WTC11 (cell line): ENCODE results near the gene ACBD4. TPM values are rescaled to one million over a fixed set of nuclear protein-coding genes. Genes with fewer than 3 reads are reported as not detected.
A peak's percentile ranks its signal among the peaks of the same experiment; 100 is the strongest.

ENCODE experiments used
- ATAC-seq: fragments of 200-7000 bp; cut with Tn5 transposase; 2 replicates; pipeline ENCODE4 v1.10.0; 2021; ENCODE audit warnings: mild to moderate bottlenecking, moderate library complexity
- CTCF ChIA-PET: fragments of 300-600 bp; sonication (Branson Sonifier 250); formaldehyde crosslinking; loops from one replicate; lab custom pipeline; 2021; ENCODE audit warnings: antibody characterized with exemption; lab: Charles Lee
- POLR2A ChIA-PET: fragments of 350-600 bp; sonication (Branson Sonifier 250); formaldehyde crosslinking; loops from one replicate; lab custom pipeline; 2021; ENCODE audit warnings: antibody characterized with exemption; lab: Charles Lee
- DNase-seq: peaks from one replicate; pipeline ENCODE4 v3.0.0; 2021; ENCODE audit warnings: low spot score
- H3K27ac Mint-ChIP-seq: 2 replicates; pipeline ENCODE4 v1.8.0; 2021; ENCODE audit warnings: mixed read lengths
- H3K27me3 Mint-ChIP-seq: 2 replicates; pipeline ENCODE4 v1.8.0; 2021; ENCODE audit warnings: low read depth, mild to moderate bottlenecking, moderate library complexity, mixed read lengths
- H3K36me3 Mint-ChIP-seq: 2 replicates; pipeline ENCODE4 v1.8.0; 2021; ENCODE audit warnings: mixed read lengths
- H3K4me1 Mint-ChIP-seq: 2 replicates; pipeline ENCODE4 v1.8.0; 2022; ENCODE audit warnings: mixed read lengths
- H3K4me3 Mint-ChIP-seq: 2 replicates; pipeline ENCODE4 v1.8.0; 2021; ENCODE audit warnings: mild to moderate bottlenecking, moderate library complexity, mixed read lengths
- H3K9me3 Mint-ChIP-seq: 2 replicates; pipeline ENCODE4 v1.8.0; 2021; ENCODE audit warnings: mixed read lengths
- CBFB ChIP-seq: sonication (generic); formaldehyde crosslinking; IDR thresholded peaks from 2 replicates; pipeline ENCODE4 v1.8.1; 2022; ENCODE audit warnings: mild to moderate bottlenecking, low read depth, missing genetic modification reagents
- ETV6 ChIP-seq: sonication (generic); formaldehyde crosslinking; IDR thresholded peaks from 2 replicates; pipeline ENCODE4 v1.8.1; 2022; ENCODE audit warnings: mild to moderate bottlenecking, missing genetic modification reagents
- GABPB1 ChIP-seq: sonication (generic); formaldehyde crosslinking; IDR thresholded peaks from 2 replicates; pipeline ENCODE4 v1.8.1; 2023; ENCODE audit warnings: mild to moderate bottlenecking, missing genetic modification reagents
- HMGA2 ChIP-seq: fragments of 250-450 bp; sonication (Bioruptor Pico); IDR thresholded peaks from 2 replicates; pipeline ENCODE4 v1.4.0; 2021; ENCODE audit warnings: mild to moderate bottlenecking, moderate library complexity
- MYBL2 ChIP-seq: sonication (generic); formaldehyde crosslinking; IDR thresholded peaks from 2 replicates; pipeline ENCODE4 v1.8.1; 2023; ENCODE audit warnings: mild to moderate bottlenecking, moderate library complexity, missing genetic modification reagents
- NFYB ChIP-seq: sonication (generic); formaldehyde crosslinking; conservative IDR thresholded peaks from 2 replicates; pipeline ENCODE4 v1.8.0; 2022; ENCODE audit warnings: low read depth, missing genetic modification reagents
- NR3C1 ChIP-seq: sonication (generic); formaldehyde crosslinking; conservative IDR thresholded peaks from 2 replicates; pipeline ENCODE4 v1.8.1; 2023; ENCODE audit warnings: low read depth, mild to moderate bottlenecking, missing genetic modification reagents
- OVOL2 ChIP-seq: fragments of 250-450 bp; sonication (Bioruptor Pico); IDR thresholded peaks from 2 replicates; pipeline ENCODE4 v1.9.0; 2021; ENCODE audit warnings: mild to moderate bottlenecking, borderline replicate concordance
- RORB ChIP-seq: fragments of 250-450 bp; sonication (Bioruptor Pico); IDR thresholded peaks from 2 replicates; pipeline ENCODE4 v1.9.0; 2021; ENCODE audit warnings: mild to moderate bottlenecking
- TCF7 ChIP-seq: sonication (generic); formaldehyde crosslinking; IDR thresholded peaks from 2 replicates; pipeline ENCODE4 v1.8.0; 2022; ENCODE audit warnings: mild to moderate bottlenecking, low read depth, missing genetic modification reagents, moderate library complexity
- TP53 ChIP-seq: sonication (generic); formaldehyde crosslinking; IDR thresholded peaks from 2 replicates; pipeline ENCODE4 v1.8.1; 2023; ENCODE audit warnings: mild to moderate bottlenecking, missing genetic modification reagents
- USF2 ChIP-seq: sonication (generic); formaldehyde crosslinking; IDR thresholded peaks from 2 replicates; pipeline ENCODE4 v1.8.1; 2023; ENCODE audit warnings: mild to moderate bottlenecking, missing genetic modification reagents, moderate library complexity
- ZBTB21 ChIP-seq: sonication (generic); formaldehyde crosslinking; IDR thresholded peaks from 2 replicates; pipeline ENCODE4 v1.8.1; 2023; ENCODE audit warnings: mild to moderate bottlenecking, missing genetic modification reagents, borderline replicate concordance
- ZNF121 ChIP-seq: sonication (generic); formaldehyde crosslinking; IDR thresholded peaks from 2 replicates; pipeline ENCODE4 v1.8.0; 2023; ENCODE audit warnings: missing genetic modification reagents
- ZNF263 ChIP-seq: sonication (generic); formaldehyde crosslinking; IDR thresholded peaks from 2 replicates; pipeline ENCODE4 v1.8.1; 2022; ENCODE audit warnings: low read depth, mild to moderate bottlenecking, moderate library complexity, missing genetic modification reagents
- ZNF396 ChIP-seq: fragments of 250-450 bp; sonication (Bioruptor Pico); IDR thresholded peaks from 2 replicates; pipeline ENCODE4 v1.8.0; 2021; ENCODE audit warnings: mild to moderate bottlenecking, moderate library complexity, borderline replicate concordance
- total RNA-seq: library from RNA; stranded (reverse); gene quantifications from 3 replicates; pipeline ENCODE4 v1.2.3, GENCODE V29; 2021
- TF ChIP-seq, protein P1 (sequence below): fragments of 250-450 bp; sonication (Bioruptor Pico); IDR thresholded peaks from 2 replicates; pipeline ENCODE4 v2.1.2; 2022; ENCODE audit warnings: mild to moderate bottlenecking, moderate library complexity
- TF ChIP-seq, protein P2 (sequence below): sonication (generic); formaldehyde crosslinking; IDR thresholded peaks from 2 replicates; pipeline ENCODE4 v1.8.0; 2022; ENCODE audit warnings: mild to moderate bottlenecking, missing genetic modification reagents
- TF ChIP-seq, protein P3 (sequence below): sonication (generic); formaldehyde crosslinking; IDR thresholded peaks from 2 replicates; pipeline ENCODE4 v1.8.0; 2022; ENCODE audit warnings: missing genetic modification reagents

Gene ACBD4
- total RNA-seq, 1 experiment from 2014 or later: 12.7 TPM

DNA sequence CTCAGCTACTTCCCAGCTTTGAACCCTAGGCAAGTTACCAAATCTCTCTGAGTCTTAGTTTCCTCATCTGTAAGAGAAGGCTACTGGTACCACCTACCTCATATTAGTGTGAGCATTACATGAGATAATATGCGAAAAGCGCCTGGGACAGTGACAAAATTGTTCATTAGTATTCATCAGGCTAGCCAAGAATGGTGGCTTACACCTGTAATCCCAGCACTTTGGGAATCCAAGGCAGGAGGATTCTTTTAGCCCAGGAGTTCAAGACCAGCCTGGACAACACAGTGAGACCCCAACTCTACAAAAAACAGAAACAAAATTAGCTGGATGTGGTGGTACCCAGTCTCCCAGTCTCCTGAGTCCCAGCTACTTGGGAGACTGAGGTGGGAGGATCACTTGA lies 6.5 kb upstream of the ACBD4 start:
- ChIA-PET CTCF (interaction anchor here (0.5 to 2.1 kb wide), 5 partner anchors 13 to 164 kb away, joined by 3 to 4 read pairs (median 3); partner anchors contain the start of gene HEXIM1), POLR2A (no interaction called here)

GRCh38 chr17:45129426-45129939 lies 6.0 kb upstream of the ACBD4 start:
- DNase-seq (no peak), ATAC-seq (no peak)
- Mint-ChIP-seq H3K9me3 (no peaks in the 10 kb centered on the region), H3K27me3 (no peaks in the 10 kb centered on the region), H3K4me1 (peaks cover 21% of the 10 kb centered on the region), H3K27ac (peak overlapping the region; percentile 49; the same call in 1 of the 2 replicates), H3K4me3 (no peak overlapping the region), H3K36me3 (no peaks in the 10 kb centered on the region)
- TF ChIP-seq, protein P1, sequence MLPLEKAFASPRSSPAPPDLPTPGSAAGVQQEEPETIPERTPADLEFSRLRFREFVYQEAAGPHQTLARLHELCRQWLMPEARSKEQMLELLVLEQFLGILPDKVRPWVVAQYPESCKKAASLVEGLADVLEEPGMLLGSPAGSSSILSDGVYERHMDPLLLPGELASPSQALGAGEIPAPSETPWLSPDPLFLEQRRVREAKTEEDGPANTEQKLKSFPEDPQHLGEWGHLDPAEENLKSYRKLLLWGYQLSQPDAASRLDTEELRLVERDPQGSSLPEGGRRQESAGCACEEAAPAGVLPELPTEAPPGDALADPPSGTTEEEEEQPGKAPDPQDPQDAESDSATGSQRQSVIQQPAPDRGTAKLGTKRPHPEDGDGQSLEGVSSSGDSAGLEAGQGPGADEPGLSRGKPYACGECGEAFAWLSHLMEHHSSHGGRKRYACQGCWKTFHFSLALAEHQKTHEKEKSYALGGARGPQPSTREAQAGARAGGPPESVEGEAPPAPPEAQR: no peak
- TF ChIP-seq USF2 (no peak), ZNF263 (CRISPR knock-in tag) (peak; percentile 46; the same call in 1 of the 2 replicates), RORB (no peak), OVOL2 (CRISPR knock-in tag) (no peak), GABPB1 (CRISPR knock-in tag) (peak; percentile 98)
- ChIA-PET CTCF (interaction anchor here (0.5 to 2.1 kb wide), 5 partner anchors 13 to 165 kb away, joined by 3 to 4 read pairs (median 3); partner anchors contain the start of gene HEXIM1), POLR2A (no interaction called here)

More for the DNA sequence above, 6.5 kb upstream of the ACBD4 start:
- DNase-seq (no peak), ATAC-seq (no peak)
- Mint-ChIP-seq H3K4me3 (no peak overlapping the region), H3K4me1 (peaks cover 21% of the 10 kb centered on the region), H3K36me3 (no peaks in the 10 kb centered on the region), H3K27ac (0 out of 2 replicates have a peak overlapping the region, but pooled peaks have one; percentile 49), H3K27me3 (no peaks in the 10 kb centered on the region), H3K9me3 (no peaks in the 10 kb centered on the region)
- TF ChIP-seq ZNF121: peak; percentile 40; the same call in 1 of the 2 replicates
- no peak for TF ChIP-seq GABPB1 (CRISPR knock-in tag)

- POLR2A ChIA-PET: no interaction called here
- no peak for ATAC-seq
Observed at GRCh38 chr17:45129940-45130680, 5.4 kb upstream of the ACBD4 start.

More at GRCh38 chr17:45129940-45130680, 5.4 kb upstream of the ACBD4 start:
- no peak for DNase-seq
- H3K4me1 Mint-ChIP-seq: peaks cover 21% of the 10 kb centered on the region
- H3K27me3 Mint-ChIP-seq: no peaks in the 10 kb centered on the region; the same call in 1 of the 2 replicates
- no peak overlapping the region for H3K27ac Mint-ChIP-seq
- no peaks in the 10 kb centered on the region for H3K36me3 Mint-ChIP-seq
- TF ChIP-seq CBFB (no peak), ZNF396 (CRISPR knock-in tag) (no peak), TP53 (CRISPR knock-in tag) (no peak), ETV6 (CRISPR knock-in tag) (no peak), TCF7 (CRISPR knock-in tag) (no peak), MYBL2 (CRISPR knock-in tag) (no peak), HMGA2 (CRISPR knock-in tag) (no peak), RORB (no peak), NR3C1 (no peak), ZBTB21 (CRISPR knock-in tag) (no peak), NFYB (no peak)
- TF ChIP-seq, protein P2, sequence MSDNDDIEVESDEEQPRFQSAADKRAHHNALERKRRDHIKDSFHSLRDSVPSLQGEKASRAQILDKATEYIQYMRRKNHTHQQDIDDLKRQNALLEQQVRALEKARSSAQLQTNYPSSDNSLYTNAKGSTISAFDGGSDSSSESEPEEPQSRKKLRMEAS (CRISPR knock-in tag): no peak
- TF ChIP-seq, protein P3, sequence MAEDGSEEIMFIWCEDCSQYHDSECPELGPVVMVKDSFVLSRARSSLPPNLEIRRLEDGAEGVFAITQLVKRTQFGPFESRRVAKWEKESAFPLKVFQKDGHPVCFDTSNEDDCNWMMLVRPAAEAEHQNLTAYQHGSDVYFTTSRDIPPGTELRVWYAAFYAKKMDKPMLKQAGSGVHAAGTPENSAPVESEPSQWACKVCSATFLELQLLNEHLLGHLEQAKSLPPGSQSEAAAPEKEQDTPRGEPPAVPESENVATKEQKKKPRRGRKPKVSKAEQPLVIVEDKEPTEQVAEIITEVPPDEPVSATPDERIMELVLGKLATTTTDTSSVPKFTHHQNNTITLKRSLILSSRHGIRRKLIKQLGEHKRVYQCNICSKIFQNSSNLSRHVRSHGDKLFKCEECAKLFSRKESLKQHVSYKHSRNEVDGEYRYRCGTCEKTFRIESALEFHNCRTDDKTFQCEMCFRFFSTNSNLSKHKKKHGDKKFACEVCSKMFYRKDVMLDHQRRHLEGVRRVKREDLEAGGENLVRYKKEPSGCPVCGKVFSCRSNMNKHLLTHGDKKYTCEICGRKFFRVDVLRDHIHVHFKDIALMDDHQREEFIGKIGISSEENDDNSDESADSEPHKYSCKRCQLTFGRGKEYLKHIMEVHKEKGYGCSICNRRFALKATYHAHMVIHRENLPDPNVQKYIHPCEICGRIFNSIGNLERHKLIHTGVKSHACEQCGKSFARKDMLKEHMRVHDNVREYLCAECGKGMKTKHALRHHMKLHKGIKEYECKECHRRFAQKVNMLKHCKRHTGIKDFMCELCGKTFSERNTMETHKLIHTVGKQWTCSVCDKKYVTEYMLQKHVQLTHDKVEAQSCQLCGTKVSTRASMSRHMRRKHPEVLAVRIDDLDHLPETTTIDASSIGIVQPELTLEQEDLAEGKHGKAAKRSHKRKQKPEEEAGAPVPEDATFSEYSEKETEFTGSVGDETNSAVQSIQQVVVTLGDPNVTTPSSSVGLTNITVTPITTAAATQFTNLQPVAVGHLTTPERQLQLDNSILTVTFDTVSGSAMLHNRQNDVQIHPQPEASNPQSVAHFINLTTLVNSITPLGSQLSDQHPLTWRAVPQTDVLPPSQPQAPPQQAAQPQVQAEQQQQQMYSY (CRISPR knock-in tag): no peak
- CTCF ChIA-PET: interaction anchor here (0.7 to 7.6 kb wide), 7 partner anchors 14 to 265 kb away, joined by 3 to 531 read pairs (median 4); partner anchors contain the start of gene HEXIM1
- H3K4me3 Mint-ChIP-seq: no peak overlapping the region
- H3K9me3 Mint-ChIP-seq: no peaks in the 10 kb centered on the region
